ENCODE results near the gene CTDSPL. TPM values are rescaled to one million over a fixed set of nuclear protein-coding genes. Genes with fewer than 3 reads are reported as not detected.

CTDSPL gene
- total RNA-seq, 1 experiment from 2014 or later: 27.4 TPM

- no peak for DNase-seq (ENCODE audit: low read depth in 1 of 2, low spot score in 2 of 2)
- H3K4me1 ChIP-seq (replicated peaks): peaks cover 86% of the 10 kb centered on the region
- H3K27me3 ChIP-seq (replicated peaks): no peaks in the 10 kb centered on the region
- no peak overlapping the region for H3K27ac ChIP-seq
- no peaks in the 10 kb centered on the region for H3K36me3 ChIP-seq
- no peaks in the 10 kb centered on the region for H3K9me3 ChIP-seq (replicated peaks)
- no peak overlapping the region for H3K4me3 ChIP-seq
Measured at GRCh38 chr3:37941608-37942508, 80.2 kb downstream of the CTDSPL start.

- H3K9me3 ChIP-seq (replicated peaks): no peaks in the 10 kb centered on the region
- peaks cover 86% of the 10 kb centered on the region for H3K4me1 ChIP-seq (replicated peaks)
- H3K4me3 ChIP-seq: no peak overlapping the region
- no peaks in the 10 kb centered on the region for H3K27me3 ChIP-seq (replicated peaks)
- H3K36me3 ChIP-seq: no peaks in the 10 kb centered on the region
- no peak overlapping the region for H3K27ac ChIP-seq
- no peak for DNase-seq (ENCODE audit: low read depth in 1 of 2, low spot score in 2 of 2)
Measured at GRCh38 chr3:37942646-37943045, 81.0 kb downstream of the CTDSPL start.

- Histone ChIP-seq H3K4me1 (replicated peaks) (peaks cover 85% of the 10 kb centered on the region), H3K27ac (no peak overlapping the region), H3K36me3 (no peaks in the 10 kb centered on the region), H3K9me3 (replicated peaks) (no peaks in the 10 kb centered on the region), H3K27me3 (replicated peaks) (no peaks in the 10 kb centered on the region), H3K4me3 (no peak overlapping the region)
- DNase-seq (ENCODE audit: low read depth in 1 of 2, low spot score in 2 of 2): no peak
Measured at GRCh38 chr3:37943126-37943525, 81.4 kb downstream of the CTDSPL start.

- no peaks in the 10 kb centered on the region for H3K9me3 ChIP-seq (replicated peaks)
- H3K36me3 ChIP-seq: no peaks in the 10 kb centered on the region
- peaks cover 80% of the 10 kb centered on the region for H3K4me1 ChIP-seq (replicated peaks)
- H3K27me3 ChIP-seq (replicated peaks): no peaks in the 10 kb centered on the region
- no peak for DNase-seq (ENCODE audit: low read depth in 1 of 2, low spot score in 2 of 2)
- H3K4me3 ChIP-seq: no peak overlapping the region
- H3K27ac ChIP-seq: peak overlapping the region; percentile 91; the same call in 1 of the 2 replicates
Measured at GRCh38 chr3:37943631-37944314, 82.1 kb downstream of the CTDSPL start.

GRCh38 chr3:37944391-37944842, 82.7 kb downstream of the CTDSPL start:
- Histone ChIP-seq H3K27me3 (replicated peaks) (no peaks in the 10 kb centered on the region), H3K27ac (peak overlapping the region; percentile 91), H3K4me3 (no peak overlapping the region), H3K9me3 (replicated peaks) (no peaks in the 10 kb centered on the region), H3K4me1 (replicated peaks) (peaks cover 79% of the 10 kb centered on the region), H3K36me3 (0 out of 2 replicates have a peak, but pooled peaks cover 3% of the 10 kb centered on the region)
- DNase-seq (ENCODE audit: low read depth in 1 of 2, low spot score in 2 of 2): peak in 1 of 2 experiments; percentile 35

- H3K9me3 ChIP-seq (replicated peaks): no peaks in the 10 kb centered on the region
- H3K36me3 ChIP-seq: 0 out of 2 replicates have a peak, but pooled peaks cover 3% of the 10 kb centered on the region
- H3K27me3 ChIP-seq (replicated peaks): no peaks in the 10 kb centered on the region
- H3K27ac ChIP-seq: peak overlapping the region; percentile 91
- peaks cover 81% of the 10 kb centered on the region for H3K4me1 ChIP-seq (replicated peaks)
- H3K4me3 ChIP-seq: no peak overlapping the region
- DNase-seq (ENCODE audit: low read depth in 1 of 2, low spot score in 2 of 2): peak; percentile 74 to 82
Measured at GRCh38 chr3:37945156-37945806, 83.6 kb downstream of the CTDSPL start.

- Histone ChIP-seq H3K27ac (peak overlapping the region; percentile 91), H3K36me3 (0 out of 2 replicates have a peak, but pooled peaks cover 3% of the 10 kb centered on the region), H3K27me3 (replicated peaks) (no peaks in the 10 kb centered on the region), H3K4me3 (no peak overlapping the region), H3K4me1 (replicated peaks) (peaks cover 86% of the 10 kb centered on the region), H3K9me3 (replicated peaks) (no peaks in the 10 kb centered on the region)
- DNase-seq (ENCODE audit: low read depth in 1 of 2, low spot score in 2 of 2): peak; percentile 84 to 91
Measured at GRCh38 chr3:37945807-37946530, 84.3 kb downstream of the CTDSPL start.

- H3K9me3 ChIP-seq (replicated peaks): no peaks in the 10 kb centered on the region
- peak overlapping the region; percentile 91 for H3K27ac ChIP-seq
- no peak for DNase-seq (ENCODE audit: low read depth in 1 of 2, low spot score in 2 of 2)
- H3K27me3 ChIP-seq (replicated peaks): no peaks in the 10 kb centered on the region
- 0 out of 2 replicates have a peak, but pooled peaks cover 3% of the 10 kb centered on the region for H3K36me3 ChIP-seq
- H3K4me1 ChIP-seq (replicated peaks): peaks cover 88% of the 10 kb centered on the region
- no peak overlapping the region for H3K4me3 ChIP-seq
Measured at GRCh38 chr3:37946531-37946889, 84.8 kb downstream of the CTDSPL start.

GRCh38 chr3:37949866-37950265, 88.2 kb downstream of the CTDSPL start:
- Histone ChIP-seq H3K36me3 (peaks cover 7% of the 10 kb centered on the region), H3K27ac (peak overlapping the region; percentile 41), H3K4me1 (replicated peaks) (peaks cover 67% of the 10 kb centered on the region), H3K4me3 (no peak overlapping the region), H3K27me3 (replicated peaks) (no peaks in the 10 kb centered on the region), H3K9me3 (replicated peaks) (no peaks in the 10 kb centered on the region)
- DNase-seq (ENCODE audit: low read depth in 1 of 2, low spot score in 2 of 2): peak; percentile 92 to 94

- DNase-seq (ENCODE audit: low read depth in 1 of 2, low spot score in 2 of 2): peak in 1 of 2 experiments; percentile 50
- no peak overlapping the region for H3K27ac ChIP-seq
Measured at GRCh38 chr3:37952564-37952963, 90.9 kb downstream of the CTDSPL start.

GRCh38 chr3:37953226-37953625, 91.5 kb downstream of the CTDSPL start:
- no peak for DNase-seq (ENCODE audit: low read depth in 1 of 2, low spot score in 2 of 2)
- Histone ChIP-seq H3K27me3 (replicated peaks) (no peaks in the 10 kb centered on the region), H3K36me3 (peaks cover 9% of the 10 kb centered on the region), H3K4me3 (no peak overlapping the region), H3K4me1 (replicated peaks) (peaks cover 51% of the 10 kb centered on the region), H3K9me3 (replicated peaks) (no peaks in the 10 kb centered on the region), H3K27ac (no peak overlapping the region)

More at GRCh38 chr3:37952564-37952963, 90.9 kb downstream of the CTDSPL start:
- Histone ChIP-seq H3K36me3 (peaks cover 9% of the 10 kb centered on the region), H3K4me1 (replicated peaks) (peaks cover 56% of the 10 kb centered on the region), H3K4me3 (no peak overlapping the region), H3K27me3 (replicated peaks) (no peaks in the 10 kb centered on the region), H3K9me3 (replicated peaks) (no peaks in the 10 kb centered on the region)

GRCh38 chr3:37953707-37954394, 92.2 kb downstream of the CTDSPL start:
- Histone ChIP-seq H3K9me3 (replicated peaks) (no peaks in the 10 kb centered on the region), H3K27ac (no peak overlapping the region), H3K4me1 (replicated peaks) (peaks cover 51% of the 10 kb centered on the region), H3K4me3 (no peak overlapping the region), H3K36me3 (peaks cover 9% of the 10 kb centered on the region), H3K27me3 (replicated peaks) (no peaks in the 10 kb centered on the region)
- DNase-seq (ENCODE audit: low read depth in 1 of 2, low spot score in 2 of 2): no peak

All from SJSA1 (cell line).